ENCODE data around the gene GPRASP1. TPM values are rescaled to one million over a fixed set of nuclear protein-coding genes. Genes with fewer than 3 reads are reported as not detected.
A peak's percentile ranks its signal among the peaks of the same experiment; 100 is the strongest.

GPRASP1 gene, protein sequence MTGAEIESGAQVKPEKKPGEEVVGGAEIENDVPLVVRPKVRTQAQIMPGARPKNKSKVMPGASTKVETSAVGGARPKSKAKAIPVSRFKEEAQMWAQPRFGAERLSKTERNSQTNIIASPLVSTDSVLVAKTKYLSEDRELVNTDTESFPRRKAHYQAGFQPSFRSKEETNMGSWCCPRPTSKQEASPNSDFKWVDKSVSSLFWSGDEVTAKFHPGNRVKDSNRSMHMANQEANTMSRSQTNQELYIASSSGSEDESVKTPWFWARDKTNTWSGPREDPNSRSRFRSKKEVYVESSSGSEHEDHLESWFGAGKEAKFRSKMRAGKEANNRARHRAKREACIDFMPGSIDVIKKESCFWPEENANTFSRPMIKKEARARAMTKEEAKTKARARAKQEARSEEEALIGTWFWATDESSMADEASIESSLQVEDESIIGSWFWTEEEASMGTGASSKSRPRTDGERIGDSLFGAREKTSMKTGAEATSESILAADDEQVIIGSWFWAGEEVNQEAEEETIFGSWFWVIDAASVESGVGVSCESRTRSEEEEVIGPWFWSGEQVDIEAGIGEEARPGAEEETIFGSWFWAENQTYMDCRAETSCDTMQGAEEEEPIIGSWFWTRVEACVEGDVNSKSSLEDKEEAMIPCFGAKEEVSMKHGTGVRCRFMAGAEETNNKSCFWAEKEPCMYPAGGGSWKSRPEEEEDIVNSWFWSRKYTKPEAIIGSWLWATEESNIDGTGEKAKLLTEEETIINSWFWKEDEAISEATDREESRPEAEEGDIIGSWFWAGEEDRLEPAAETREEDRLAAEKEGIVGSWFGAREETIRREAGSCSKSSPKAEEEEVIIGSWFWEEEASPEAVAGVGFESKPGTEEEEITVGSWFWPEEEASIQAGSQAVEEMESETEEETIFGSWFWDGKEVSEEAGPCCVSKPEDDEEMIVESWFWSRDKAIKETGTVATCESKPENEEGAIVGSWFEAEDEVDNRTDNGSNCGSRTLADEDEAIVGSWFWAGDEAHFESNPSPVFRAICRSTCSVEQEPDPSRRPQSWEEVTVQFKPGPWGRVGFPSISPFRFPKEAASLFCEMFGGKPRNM (N-terminal part only)
- total RNA-seq, result 4.1 and 4.9 TPM in 2 replicates
- polyA plus RNA-seq, result 1.9 and 3.3 TPM in 2 replicates

DNA sequence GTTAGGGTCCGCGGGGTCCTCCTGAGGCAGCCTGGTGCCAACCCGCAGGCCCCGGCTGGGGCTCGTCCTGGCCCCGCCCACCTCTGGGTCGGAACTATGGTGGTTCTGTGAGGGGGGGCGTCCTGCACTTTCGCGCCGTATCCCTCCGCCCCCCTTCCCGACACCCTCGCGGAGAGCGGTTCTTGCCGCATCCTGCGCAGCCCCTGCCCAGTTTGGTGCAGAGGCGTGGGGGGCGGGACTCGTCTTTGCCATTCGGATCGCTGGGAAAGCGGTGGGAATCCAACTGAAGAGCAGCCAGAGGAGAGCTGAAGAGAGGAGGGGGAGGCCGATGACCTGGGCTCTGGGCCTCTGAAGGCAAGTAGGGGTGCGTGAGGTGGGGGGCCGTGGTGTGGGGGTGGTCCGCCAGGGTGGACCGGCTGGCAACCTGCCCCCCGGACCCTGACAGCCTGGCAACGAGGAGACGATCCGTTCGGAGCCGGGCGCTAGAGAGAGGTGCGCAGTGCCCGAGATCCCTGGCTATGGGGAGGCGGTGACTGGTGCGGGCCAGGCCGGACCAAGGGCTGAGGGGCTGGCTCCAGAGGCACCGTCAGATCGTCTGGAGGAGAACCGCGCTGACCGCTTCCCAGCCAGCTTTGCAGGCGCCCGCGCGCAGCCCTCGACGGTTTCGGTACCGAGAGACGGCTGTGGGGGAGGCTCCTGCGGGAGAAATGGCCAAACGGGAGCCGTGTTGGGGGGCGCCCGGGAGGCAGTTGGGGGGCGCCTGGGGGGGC is at the start of gene GPRASP1:
Gene GPRASP1 (plus strand): TSS at position 242 of the 770 bp plus-strand sequence. CDS start 2,431 bp downstream, outside the sequence.
- 52% methylated on average over 40 of the region's 61 CpGs for WGBS (ENCODE audit: low lambda C conversion rate, missing lambda C conversion rate)
- TF ChIP-seq EZH2 (IDR thresholded peaks at IDR 0.05; ENCODE audit: borderline replicate concordance), result no peak
- TF ChIP-seq, protein P1, sequence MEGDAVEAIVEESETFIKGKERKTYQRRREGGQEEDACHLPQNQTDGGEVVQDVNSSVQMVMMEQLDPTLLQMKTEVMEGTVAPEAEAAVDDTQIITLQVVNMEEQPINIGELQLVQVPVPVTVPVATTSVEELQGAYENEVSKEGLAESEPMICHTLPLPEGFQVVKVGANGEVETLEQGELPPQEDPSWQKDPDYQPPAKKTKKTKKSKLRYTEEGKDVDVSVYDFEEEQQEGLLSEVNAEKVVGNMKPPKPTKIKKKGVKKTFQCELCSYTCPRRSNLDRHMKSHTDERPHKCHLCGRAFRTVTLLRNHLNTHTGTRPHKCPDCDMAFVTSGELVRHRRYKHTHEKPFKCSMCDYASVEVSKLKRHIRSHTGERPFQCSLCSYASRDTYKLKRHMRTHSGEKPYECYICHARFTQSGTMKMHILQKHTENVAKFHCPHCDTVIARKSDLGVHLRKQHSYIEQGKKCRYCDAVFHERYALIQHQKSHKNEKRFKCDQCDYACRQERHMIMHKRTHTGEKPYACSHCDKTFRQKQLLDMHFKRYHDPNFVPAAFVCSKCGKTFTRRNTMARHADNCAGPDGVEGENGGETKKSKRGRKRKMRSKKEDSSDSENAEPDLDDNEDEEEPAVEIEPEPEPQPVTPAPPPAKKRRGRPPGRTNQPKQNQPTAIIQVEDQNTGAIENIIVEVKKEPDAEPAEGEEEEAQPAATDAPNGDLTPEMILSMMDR (IDR thresholded peaks at IDR 0.05; ENCODE audit: poor library complexity), result no peak
- Histone ChIP-seq H3K79me2 (no peaks in the 10 kb centered on the region), H3K9me2 (replicated peaks; ENCODE audit: insufficient read depth) (no peaks in the 10 kb centered on the region), H3K9me3 (ENCODE audit: low read depth) (no peaks in the 10 kb centered on the region), H3K27ac (peak within 1 kb of the TSS; percentile 58), H4K20me1 (ENCODE audit: insufficient read depth, poor library complexity, severe bottlenecking) (no peaks in the 10 kb centered on the region), H3K36me3 (replicated peaks; ENCODE audit: insufficient read depth, low read depth) (no peaks in the 10 kb centered on the region), H3K4me2 (peak within 1 kb of the TSS; percentile 86), H2AFZ (peak within 1 kb of the TSS; percentile 40), H3K27me3 (no peaks in the 10 kb centered on the region), H3K4me1 (ENCODE audit: insufficient read depth) (no peaks in the 10 kb centered on the region), H3K4me3 (peak within 1 kb of the TSS; percentile 10)
- DNase-seq (ENCODE audit: low spot score), result peak; percentile 56

DNA sequence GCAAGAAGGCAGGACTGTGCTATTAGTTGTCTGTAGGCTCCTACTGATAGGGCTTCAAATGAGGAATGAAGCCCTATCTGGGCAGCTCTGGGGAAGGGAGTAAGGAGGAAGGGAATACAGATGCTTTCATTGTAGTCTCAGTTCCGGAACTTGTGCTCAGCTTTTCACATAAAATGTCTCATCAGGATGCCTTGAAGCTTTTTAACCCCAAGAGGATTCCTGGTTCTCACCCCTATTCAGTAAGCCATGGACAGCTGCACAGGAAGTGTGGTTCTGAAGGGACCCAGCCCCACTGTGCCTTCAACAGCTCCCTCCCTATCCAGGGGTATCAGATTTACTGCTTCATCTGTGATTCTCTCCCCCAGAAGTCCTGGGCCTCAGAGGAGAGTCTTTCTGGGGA is 47.0 kb upstream of the GPRASP1 start:
- no peaks in the 10 kb centered on the region for H3K9me3 ChIP-seq (ENCODE audit: low read depth)
- H3K79me2 ChIP-seq, result peaks cover 46% of the 10 kb centered on the region
- no peak overlapping the region for H2AFZ ChIP-seq
- no peaks in the 10 kb centered on the region for H4K20me1 ChIP-seq (ENCODE audit: insufficient read depth, poor library complexity, severe bottlenecking)
- no peaks in the 10 kb centered on the region for H3K4me1 ChIP-seq (ENCODE audit: insufficient read depth)
- 82% methylated on average over 1 of the region's 1 CpG for WGBS (ENCODE audit: low lambda C conversion rate, missing lambda C conversion rate)
- H3K27me3 ChIP-seq, result no peaks in the 10 kb centered on the region
- H3K9me2 ChIP-seq (replicated peaks; ENCODE audit: insufficient read depth), result no peaks in the 10 kb centered on the region
- H3K4me3 ChIP-seq, result no peak overlapping the region
- no peak overlapping the region for H3K4me2 ChIP-seq
- no peak for DNase-seq (ENCODE audit: low spot score)
- no peak overlapping the region for H3K27ac ChIP-seq
- TF ChIP-seq EZH2phosphoT487 (IDR thresholded peaks at IDR 0.05; ENCODE audit: low read depth, severe bottlenecking, unreplicated experiment) (no peak), EZH2 (IDR thresholded peaks at IDR 0.05; ENCODE audit: borderline replicate concordance) (no peak)
- TF ChIP-seq, protein P1 (IDR thresholded peaks at IDR 0.05; ENCODE audit: poor library complexity), result no peak
- H3K36me3 ChIP-seq (replicated peaks; ENCODE audit: insufficient read depth, low read depth), result no peaks in the 10 kb centered on the region

DNA sequence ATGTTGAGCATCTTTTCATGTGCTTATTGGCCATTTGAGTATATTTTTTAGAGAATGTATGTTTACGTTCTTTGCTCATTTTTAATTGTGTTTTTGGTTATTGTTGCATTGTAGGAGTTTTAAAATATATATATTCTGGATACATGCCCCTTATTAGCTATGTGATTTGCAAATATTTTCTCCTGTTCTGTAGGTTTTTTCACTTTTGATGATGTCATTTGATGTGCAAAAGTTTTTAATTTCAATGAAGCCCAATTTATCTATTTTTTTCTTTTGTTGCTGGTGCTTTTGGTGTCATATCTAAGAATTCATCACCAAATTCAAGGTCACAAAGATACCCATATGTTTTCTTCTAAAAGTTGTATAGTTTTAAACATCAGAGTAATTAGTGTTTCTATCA is 45.2 kb upstream of the GPRASP1 start:
- Histone ChIP-seq H3K9me2 (replicated peaks; ENCODE audit: insufficient read depth) (no peaks in the 10 kb centered on the region), H2AFZ (no peak overlapping the region), H4K20me1 (ENCODE audit: insufficient read depth, poor library complexity, severe bottlenecking) (no peaks in the 10 kb centered on the region), H3K4me2 (no peak overlapping the region), H3K4me3 (no peak overlapping the region), H3K4me1 (ENCODE audit: insufficient read depth) (no peaks in the 10 kb centered on the region), H3K27me3 (no peaks in the 10 kb centered on the region), H3K79me2 (peaks cover 43% of the 10 kb centered on the region), H3K36me3 (replicated peaks; ENCODE audit: insufficient read depth, low read depth) (no peaks in the 10 kb centered on the region), H3K27ac (no peak overlapping the region), H3K9me3 (ENCODE audit: low read depth) (no peaks in the 10 kb centered on the region)
- DNase-seq (ENCODE audit: low spot score), result no peak
- 82% methylated on average over 1 of the region's 1 CpG for WGBS (ENCODE audit: low lambda C conversion rate, missing lambda C conversion rate)
- no peak for TF ChIP-seq EZH2 (IDR thresholded peaks at IDR 0.05; ENCODE audit: borderline replicate concordance)
- TF ChIP-seq, protein P1 (IDR thresholded peaks at IDR 0.05; ENCODE audit: poor library complexity), result no peak
- TF ChIP-seq EZH2phosphoT487 (IDR thresholded peaks at IDR 0.05; ENCODE audit: low read depth, severe bottlenecking, unreplicated experiment), result no peak

All from hepatocyte (in vitro differentiated cells).